ENCODE measurements around the gene SYNGR2.

Gene SYNGR2

GRCh38 chr17:78206298-78206697, 37.9 kb downstream of the SYNGR2 start:
- Histone ChIP-seq H3K27ac (ENCODE audit: extremely low read depth, low read depth, low read length) (no peak overlapping the region), H3K4me1 (ENCODE audit: control insufficient read depth, insufficient read depth, low read length) (no peaks in the 10 kb centered on the region), H3K9me3 (ENCODE audit: control insufficient read depth, insufficient read depth, low read depth, low read length) (no peaks in the 10 kb centered on the region), H3K4me3 (ENCODE audit: low read depth, low read length) (no peak overlapping the region), H3K36me3 (ENCODE audit: control insufficient read depth in 2 of 2, insufficient read depth in 1 of 2, low read length in 2 of 2) (peaks cover 0 to 38% of the 10 kb centered on the region in 2 experiments; a peak in 2 of 3 replicates)
- TF ChIP-seq ZSCAN16 (tag by site-specific recombination; IDR thresholded peaks at IDR 0.05) (no peak), SALL2 (tag by site-specific recombination; IDR thresholded peaks at IDR 0.05; ENCODE audit: borderline replicate concordance) (no peak), ZNF585B (tag by site-specific recombination; IDR thresholded peaks at IDR 0.05) (no peak), ZNF777 (tag by site-specific recombination; IDR thresholded peaks at IDR 0.05; ENCODE audit: borderline replicate concordance) (no peak), ZNF366 (tag by site-specific recombination; conservative IDR thresholded peaks at IDR 0.05) (no peak), ZNF473 (tag by site-specific recombination; IDR thresholded peaks at IDR 0.05) (no peak), ZNF449 (tag by site-specific recombination; IDR thresholded peaks at IDR 0.05) (no peak)
- TF ChIP-seq, protein P1, sequence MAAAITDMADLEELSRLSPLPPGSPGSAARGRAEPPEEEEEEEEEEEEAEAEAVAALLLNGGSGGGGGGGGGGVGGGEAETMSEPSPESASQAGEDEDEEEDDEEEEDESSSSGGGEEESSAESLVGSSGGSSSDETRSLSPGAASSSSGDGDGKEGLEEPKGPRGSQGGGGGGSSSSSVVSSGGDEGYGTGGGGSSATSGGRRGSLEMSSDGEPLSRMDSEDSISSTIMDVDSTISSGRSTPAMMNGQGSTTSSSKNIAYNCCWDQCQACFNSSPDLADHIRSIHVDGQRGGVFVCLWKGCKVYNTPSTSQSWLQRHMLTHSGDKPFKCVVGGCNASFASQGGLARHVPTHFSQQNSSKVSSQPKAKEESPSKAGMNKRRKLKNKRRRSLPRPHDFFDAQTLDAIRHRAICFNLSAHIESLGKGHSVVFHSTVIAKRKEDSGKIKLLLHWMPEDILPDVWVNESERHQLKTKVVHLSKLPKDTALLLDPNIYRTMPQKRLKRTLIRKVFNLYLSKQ (tag by site-specific recombination; IDR thresholded peaks at IDR 0.05; ENCODE audit: borderline replicate concordance), result no peak
- TF ChIP-seq, protein P2, sequence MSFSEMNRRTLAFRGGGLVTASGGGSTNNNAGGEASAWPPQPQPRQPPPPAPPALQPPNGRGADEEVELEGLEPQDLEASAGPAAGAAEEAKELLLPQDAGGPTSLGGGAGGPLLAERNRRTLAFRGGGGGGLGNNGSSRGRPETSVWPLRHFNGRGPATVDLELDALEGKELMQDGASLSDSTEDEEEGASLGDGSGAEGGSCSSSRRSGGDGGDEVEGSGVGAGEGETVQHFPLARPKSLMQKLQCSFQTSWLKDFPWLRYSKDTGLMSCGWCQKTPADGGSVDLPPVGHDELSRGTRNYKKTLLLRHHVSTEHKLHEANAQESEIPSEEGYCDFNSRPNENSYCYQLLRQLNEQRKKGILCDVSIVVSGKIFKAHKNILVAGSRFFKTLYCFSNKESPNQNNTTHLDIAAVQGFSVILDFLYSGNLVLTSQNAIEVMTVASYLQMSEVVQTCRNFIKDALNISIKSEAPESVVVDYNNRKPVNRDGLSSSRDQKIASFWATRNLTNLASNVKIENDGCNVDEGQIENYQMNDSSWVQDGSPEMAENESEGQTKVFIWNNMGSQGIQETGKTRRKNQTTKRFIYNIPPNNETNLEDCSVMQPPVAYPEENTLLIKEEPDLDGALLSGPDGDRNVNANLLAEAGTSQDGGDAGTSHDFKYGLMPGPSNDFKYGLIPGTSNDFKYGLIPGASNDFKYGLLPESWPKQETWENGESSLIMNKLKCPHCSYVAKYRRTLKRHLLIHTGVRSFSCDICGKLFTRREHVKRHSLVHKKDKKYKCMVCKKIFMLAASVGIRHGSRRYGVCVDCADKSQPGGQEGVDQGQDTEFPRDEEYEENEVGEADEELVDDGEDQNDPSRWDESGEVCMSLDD (tag by site-specific recombination; IDR thresholded peaks at IDR 0.05), result no peak
- TF ChIP-seq, protein P3, sequence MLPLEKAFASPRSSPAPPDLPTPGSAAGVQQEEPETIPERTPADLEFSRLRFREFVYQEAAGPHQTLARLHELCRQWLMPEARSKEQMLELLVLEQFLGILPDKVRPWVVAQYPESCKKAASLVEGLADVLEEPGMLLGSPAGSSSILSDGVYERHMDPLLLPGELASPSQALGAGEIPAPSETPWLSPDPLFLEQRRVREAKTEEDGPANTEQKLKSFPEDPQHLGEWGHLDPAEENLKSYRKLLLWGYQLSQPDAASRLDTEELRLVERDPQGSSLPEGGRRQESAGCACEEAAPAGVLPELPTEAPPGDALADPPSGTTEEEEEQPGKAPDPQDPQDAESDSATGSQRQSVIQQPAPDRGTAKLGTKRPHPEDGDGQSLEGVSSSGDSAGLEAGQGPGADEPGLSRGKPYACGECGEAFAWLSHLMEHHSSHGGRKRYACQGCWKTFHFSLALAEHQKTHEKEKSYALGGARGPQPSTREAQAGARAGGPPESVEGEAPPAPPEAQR (tag by site-specific recombination; IDR thresholded peaks at IDR 0.05), result no peak
- CTCF ChIA-PET, result interaction anchor here (1.1 to 2.6 kb wide), 2 partner anchors 44 to 121 kb away, joined by 4 to 12 read pairs; no protein-coding TSS in a partner anchor
- POLR2A ChIA-PET, result interaction anchor here (0.7 to 1.6 kb wide), 4 partner anchors 15 to 1067 kb away, joined by 4 to 8 read pairs (median 5); partner anchors contain the start of genes AFMID and TK1

DNA sequence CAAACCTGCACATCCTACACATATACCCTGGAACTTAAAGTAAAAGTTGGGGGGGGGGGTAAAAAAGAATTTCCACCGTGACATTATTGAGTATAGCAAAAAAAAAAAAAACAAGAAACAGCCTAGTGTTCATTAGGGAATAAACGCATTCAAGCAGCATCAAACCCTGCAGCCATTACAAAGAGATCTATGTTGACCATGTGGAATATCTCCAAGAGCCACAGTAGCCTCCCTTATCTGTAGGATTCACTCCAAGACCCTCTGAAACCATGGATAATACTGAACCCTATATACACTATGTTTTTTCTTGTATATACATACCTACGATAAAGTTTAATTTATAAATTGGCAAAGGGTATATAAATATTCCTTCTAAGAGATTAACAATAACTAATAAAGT, 40.1 kb downstream of the SYNGR2 start:
- Histone ChIP-seq H3K36me3 (ENCODE audit: control insufficient read depth in 2 of 2, insufficient read depth in 1 of 2, low read length in 2 of 2) (peaks cover 0 to 31% of the 10 kb centered on the region in 2 experiments; a peak in 2 of 3 replicates), H3K27ac (ENCODE audit: extremely low read depth, low read depth, low read length) (no peak overlapping the region), H3K4me3 (ENCODE audit: low read depth, low read length) (no peak overlapping the region), H3K9me3 (ENCODE audit: control insufficient read depth, insufficient read depth, low read depth, low read length) (no peaks in the 10 kb centered on the region), H3K4me1 (ENCODE audit: control insufficient read depth, insufficient read depth, low read length) (no peaks in the 10 kb centered on the region)
- ChIA-PET CTCF (interaction anchor here (2.6 kb wide), 1 partner anchor 42 kb away, joined by 12 read pairs; no protein-coding TSS in a partner anchor), POLR2A (no interaction called here)
- TF ChIP-seq MEIS1 (CRISPR knock-in tag; IDR thresholded peaks at IDR 0.05; ENCODE audit: borderline replicate concordance), result no peak
- no peak for TF ChIP-seq TCF7L2 (IDR thresholded peaks at IDR 0.05; ENCODE audit: borderline replicate concordance, low read depth, low read length)
- TF ChIP-seq ZNF623 (tag by site-specific recombination; IDR thresholded peaks at IDR 0.05), result no peak
- TF ChIP-seq ZXDB (tag by site-specific recombination; IDR thresholded peaks at IDR 0.05), result no peak
- no peak for TF ChIP-seq PRDM10 (tag by site-specific recombination; IDR thresholded peaks at IDR 0.05)
- no peak for TF ChIP-seq ZNF610 (tag by site-specific recombination; IDR thresholded peaks at IDR 0.05; ENCODE audit: borderline replicate concordance)
- TF ChIP-seq ZNF768 (tag by site-specific recombination; IDR thresholded peaks at IDR 0.05), result no peak
- TF ChIP-seq ZNF174 (tag by site-specific recombination; IDR thresholded peaks at IDR 0.05), result no peak
- no peak for TF ChIP-seq ZBTB11 (tag by site-specific recombination; conservative IDR thresholded peaks at IDR 0.05; ENCODE audit: low read depth)
- TF ChIP-seq ZNF600 (tag by site-specific recombination; IDR thresholded peaks at IDR 0.05), result no peak

Data from HEK293 (cell line).